ENCODE data around the gene BACH1.
"Not testable (repeated sequence)": the region's sequence is repeated elsewhere in the genome, so short reads cannot be mapped to it uniquely, and the experiment has no call there.

The BACH1 gene

GRCh38 chr21:29349702-29350101, 51.0 kb downstream of the BACH1 start:
- peak; percentile 20 for DNase-seq

- no peak for DNase-seq
Measured at GRCh38 chr21:29350246-29350779, 51.6 kb downstream of the BACH1 start.

- DNase-seq = no peak
Measured at GRCh38 chr21:29351691-29352090, 53.0 kb downstream of the BACH1 start.

- not testable (repeated sequence) for DNase-seq
Measured at GRCh38 chr21:29355043-29355710, 56.5 kb downstream of the BACH1 start.

- not testable (repeated sequence) for DNase-seq
Measured at GRCh38 chr21:29356291-29356690, 57.6 kb downstream of the BACH1 start.

GRCh38 chr21:29356810-29357209, 58.1 kb downstream of the BACH1 start:
- not testable (repeated sequence) for DNase-seq

- DNase-seq = no peak
Measured at GRCh38 chr21:29359718-29360117, 61.0 kb downstream of the BACH1 start.

- no peak for DNase-seq
Measured at GRCh38 chr21:29360799-29361765, 62.4 kb downstream of the BACH1 start.

- DNase-seq = no peak
Measured at GRCh38 chr21:29362758-29363157, 64.0 kb downstream of the BACH1 start.

GRCh38 chr21:29365661-29366265, 67.0 kb downstream of the BACH1 start:
- no peak for DNase-seq

- DNase-seq = no peak
Measured at GRCh38 chr21:29366532-29366931, 67.8 kb downstream of the BACH1 start.

- no peak for DNase-seq
Measured at GRCh38 chr21:29367335-29367734, 68.6 kb downstream of the BACH1 start.

- DNase-seq = no peak
Measured at GRCh38 chr21:29368906-29369305, 70.2 kb downstream of the BACH1 start.

GRCh38 chr21:29371464-29371863, 72.7 kb downstream of the BACH1 start:
- no peak for DNase-seq

GRCh38 chr21:29372063-29372802, 73.5 kb downstream of the BACH1 start:
- peak; percentile 84 for DNase-seq

- DNase-seq = no peak
Measured at GRCh38 chr21:29374481-29374880, 75.8 kb downstream of the BACH1 start.

- DNase-seq = no peak
Measured at GRCh38 chr21:29376556-29376955, 77.8 kb downstream of the BACH1 start.

GRCh38 chr21:29377266-29377665, 78.5 kb downstream of the BACH1 start:
- no peak for DNase-seq

GRCh38 chr21:29378832-29379231, 80.1 kb downstream of the BACH1 start:
- DNase-seq = no peak

- no peak for DNase-seq
Measured at GRCh38 chr21:29379517-29380054, 80.9 kb downstream of the BACH1 start.

GRCh38 chr21:29382030-29382654, 83.4 kb downstream of the BACH1 start:
- DNase-seq = no peak

All from NCI-H1105 treated with DMSO at 0.1 percent for 48 hours (cell line).